GM20431 (cell line): ENCODE measurements around the gene ILF2.
"Not testable (repeated sequence)": the region's sequence is repeated elsewhere in the genome, so short reads cannot be mapped to it uniquely, and the experiment has no call there.

Experiments
- in situ Hi-C: fragments of 300-500 bp; cut with MseI, MboI; formaldehyde crosslinking; loops from one replicate; pipeline ENCODE4 v1.15.0; 2020; ENCODE audit warnings: low sequenced_read_pairs; ENCODE audit not compliant: unreplicated experiment

Gene ILF2

GRCh38 chr1:153670859-153671627 lies at the start of gene ILF2:
Gene ILF2, minus strand, starts transcription at chr1:153670993. Its CDS starts 71 bp downstream, at chr1:153670922.
- in situ Hi-C loops, result loop anchor here (10.0 to 25.0 kb wide), 2 partner anchors 74 to 316 kb away; partner anchors contain the start of genes JTB, RAB13 and RPS27

GRCh38 chr1:153717330-153717729 lies 46.5 kb upstream of the ILF2 start:
- in situ Hi-C loops, result no loop called here

- in situ Hi-C loops, result not testable (repeated sequence)
These were observed 45.4 kb upstream of the ILF2 start for GRCh38 chr1:153716211-153716610.

- in situ Hi-C loops, result no loop called here
These were observed 40.2 kb upstream of the ILF2 start for GRCh38 chr1:153711026-153711425.

GRCh38 chr1:153705484-153705883 lies 34.7 kb upstream of the ILF2 start:
- in situ Hi-C loops, result no loop called here

GRCh38 chr1:153699768-153700167 lies 29.0 kb upstream of the ILF2 start:
- in situ Hi-C loops, result no loop called here

GRCh38 chr1:153698923-153699714 lies 28.3 kb upstream of the ILF2 start:
- in situ Hi-C loops, result no loop called here

- in situ Hi-C loops, result no loop called here
These were observed 27.5 kb upstream of the ILF2 start for GRCh38 chr1:153698020-153698922.

- in situ Hi-C loops, result no loop called here
These were observed 26.6 kb upstream of the ILF2 start for GRCh38 chr1:153697191-153698019.

GRCh38 chr1:153696741-153697140 lies 25.9 kb upstream of the ILF2 start:
- in situ Hi-C loops, result no loop called here

GRCh38 chr1:153693466-153693865 lies 22.7 kb upstream of the ILF2 start:
- in situ Hi-C loops, result no loop called here

GRCh38 chr1:153688736-153689328 lies 18.0 kb upstream of the ILF2 start:
- in situ Hi-C loops, result no loop called here

- in situ Hi-C loops, result no loop called here
These were observed 17.5 kb upstream of the ILF2 start for GRCh38 chr1:153688276-153688675.

GRCh38 chr1:153687346-153688125 lies 16.7 kb upstream of the ILF2 start:
- in situ Hi-C loops, result no loop called here

GRCh38 chr1:153685544-153686340 lies 14.9 kb upstream of the ILF2 start:
- in situ Hi-C loops, result no loop called here

GRCh38 chr1:153684892-153685291 lies 14.1 kb upstream of the ILF2 start:
- in situ Hi-C loops, result no loop called here

- in situ Hi-C loops, result no loop called here
These were observed 13.1 kb upstream of the ILF2 start for GRCh38 chr1:153683854-153684253.

- in situ Hi-C loops, result no loop called here
These were observed 11.9 kb upstream of the ILF2 start for GRCh38 chr1:153682730-153683129.
